GM23338 (cell line): ENCODE results near the gene ARHGAP4.

Experiments
- CREB1 ChIP-seq: fragments of 250-450 bp; sonication (Bioruptor Pico); IDR thresholded peaks from 2 replicates; pipeline ENCODE4 v1.5.0; 2020; ENCODE audit warnings: low read depth, mild to moderate bottlenecking, moderate library complexity
- CTCF ChIP-seq, 2 experiments: fragments of 200-600 bp in 1 of 2; sonication (generic) in 1 of 2; conservative IDR thresholded peaks; 2 replicates each; pipeline versions ENCODE4 v1.5.1 to v1.6.1; 2016 to 2017; ENCODE audit warnings: antibody characterized with exemption in 2 of 2, low read depth in 2 of 2, mild to moderate bottlenecking in 2 of 2, moderate library complexity in 1 of 2
- ETS1 ChIP-seq: IDR thresholded peaks from 2 replicates; pipeline ENCODE4 v1.6.1; 2016; ENCODE audit warnings: antibody characterized with exemption
- EZH2 ChIP-seq: fragments of 200-600 bp; sonication (generic); IDR thresholded peaks from one replicate; pipeline ENCODE4 v1.8.0; 2017; ENCODE audit warnings: antibody characterized with exemption, mild to moderate bottlenecking, low read depth; ENCODE audit not compliant: unreplicated experiment
- EZH2phosphoT487 ChIP-seq: fragments of 200-600 bp; sonication (generic); IDR thresholded peaks from one replicate; pipeline ENCODE4 v1.8.1; 2018; ENCODE audit warnings: antibody characterized with exemption; ENCODE audit not compliant: unreplicated experiment
- JUNB ChIP-seq: IDR thresholded peaks from one replicate; pipeline ENCODE4 v1.6.1; 2016; ENCODE audit warnings: antibody characterized with exemption; ENCODE audit not compliant: unreplicated experiment
- NANOG ChIP-seq: IDR thresholded peaks from 2 replicates; pipeline ENCODE4 v1.6.1; 2016; ENCODE audit warnings: antibody characterized with exemption, borderline replicate concordance
- POLR2AphosphoS5 ChIP-seq: IDR thresholded peaks from 2 replicates; pipeline ENCODE4 v1.6.1; 2016; ENCODE audit warnings: antibody characterized with exemption, low read depth
- REST ChIP-seq: IDR thresholded peaks from one replicate; pipeline ENCODE4 v1.6.1; 2018; ENCODE audit warnings: antibody characterized with exemption; ENCODE audit not compliant: unreplicated experiment
- STAT1 ChIP-seq: IDR thresholded peaks from one replicate; pipeline ENCODE4 v1.6.1; 2016; ENCODE audit warnings: antibody characterized with exemption; ENCODE audit not compliant: unreplicated experiment
- ZNF114 ChIP-seq: fragments of 250-450 bp; sonication (Bioruptor Pico); IDR thresholded peaks from 2 replicates; pipeline ENCODE4 v1.5.0; 2020; ENCODE audit warnings: mild to moderate bottlenecking, moderate library complexity

GRCh38 chrX:153966283-153966688 is 40.2 kb upstream of the ARHGAP4 start:
- TF ChIP-seq CTCF (conservative IDR thresholded peaks at IDR 0.05; ENCODE audit: low read depth in 2 of 2) (no peak), EZH2 (no peak), CREB1 (CRISPR knock-in tag) (no peak), POLR2AphosphoS5 (no peak), REST (no peak), JUNB (no peak), ZNF114 (CRISPR knock-in tag) (no peak), EZH2phosphoT487 (no peak), ETS1 (no peak), NANOG (no peak), STAT1 (no peak)
